SK-MEL-5 (cell line): ENCODE data around the gene ZNF443. TPM values are rescaled to one million over a fixed set of nuclear protein-coding genes. Genes with fewer than 3 reads are reported as not detected.
"Not testable (repeated sequence)": the region's sequence is repeated elsewhere in the genome, so short reads cannot be mapped to it uniquely, and the experiment has no call there.

Experiments
- DNase-seq: peaks from one replicate; pipeline ENCODE4 v3.0.0-alpha.2; 2016; ENCODE audit warnings: low read depth, low spot score
- in situ Hi-C: cut with HindIII; loops from 2 replicates; pipeline ENCODE4 v1.10.0; 2016; ENCODE audit warnings: low sequenced_read_pairs, high pct_unique_total_duplicates, low pct_unique_long_range_greater_than_20kb
- polyA plus RNA-seq, 2 experiments: library from polyadenylated mRNA; depleted of rRNA; stranded (reverse); fragments of >200 nt; gene quantifications; 2 replicates each; pipeline ENCODE4 v1.2.3, GENCODE V29; 2015
- total RNA-seq: library from RNA; depleted of rRNA; stranded (reverse); fragments of >200 nt; shearing (Covaris generic); gene quantifications from 2 replicates; pipeline ENCODE4 v1.2.3, GENCODE V29; 2014; rRNA removed

ZNF443 gene
- 1.1 and 2.0 TPM in 2 replicates for total RNA-seq
- polyA plus RNA-seq (2015; cell fraction: cytosol; rRNA removed) = 0.56 and 0.70 TPM in 2 replicates
- polyA plus RNA-seq (2015; cell fraction: nucleus; rRNA removed) = 3.2 and 3.9 TPM in 2 replicates

DNA sequence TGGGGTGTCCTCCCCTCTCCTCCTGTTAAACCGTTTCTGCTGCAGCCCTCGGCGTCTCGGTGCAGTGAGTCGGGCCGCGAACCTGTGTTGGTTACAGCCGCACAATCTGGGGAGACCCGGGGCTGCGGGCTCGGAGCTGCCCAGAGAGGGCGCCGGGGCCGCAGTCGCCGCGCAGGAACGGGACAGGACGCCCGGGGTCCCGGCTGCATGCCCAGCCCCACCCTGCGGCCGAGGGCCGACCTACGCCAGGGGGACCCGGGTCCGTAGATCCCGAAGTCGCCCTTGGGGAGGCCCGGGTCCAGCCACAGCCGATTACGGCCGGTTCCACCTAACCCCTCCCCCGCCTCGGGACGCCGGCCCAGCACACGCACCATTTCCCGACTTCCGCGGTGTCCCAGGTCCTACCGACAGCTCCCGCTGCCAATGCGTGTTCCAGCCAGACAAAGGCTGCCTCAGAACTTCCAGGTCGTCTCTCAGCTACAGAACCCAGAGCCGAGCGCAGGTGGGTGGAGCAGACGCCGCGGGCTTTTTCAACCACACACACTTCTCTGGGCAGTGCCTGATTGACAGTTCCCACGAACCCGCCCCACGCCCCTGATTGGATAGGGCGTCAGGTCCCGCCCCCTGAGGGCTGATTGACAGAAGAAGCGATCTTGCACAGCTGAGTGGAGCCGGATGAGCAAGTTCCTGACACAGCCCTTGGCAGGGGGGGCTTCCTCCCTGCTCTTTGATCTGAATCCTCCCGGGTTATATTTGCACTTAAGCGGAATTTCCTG lies at the start of gene ZNF443:
Gene ZNF443 (minus strand): TSS at position 481 of the 776 bp plus-strand sequence. CDS start 107 bp downstream, at position 374.
- peak; percentile 95 for DNase-seq
- in situ Hi-C loops = no loop called here

GRCh38 chr19:12486265-12486783 lies 45.5 kb upstream of the ZNF443 start:
- DNase-seq, in situ Hi-C loops: not testable (repeated sequence)

DNA sequence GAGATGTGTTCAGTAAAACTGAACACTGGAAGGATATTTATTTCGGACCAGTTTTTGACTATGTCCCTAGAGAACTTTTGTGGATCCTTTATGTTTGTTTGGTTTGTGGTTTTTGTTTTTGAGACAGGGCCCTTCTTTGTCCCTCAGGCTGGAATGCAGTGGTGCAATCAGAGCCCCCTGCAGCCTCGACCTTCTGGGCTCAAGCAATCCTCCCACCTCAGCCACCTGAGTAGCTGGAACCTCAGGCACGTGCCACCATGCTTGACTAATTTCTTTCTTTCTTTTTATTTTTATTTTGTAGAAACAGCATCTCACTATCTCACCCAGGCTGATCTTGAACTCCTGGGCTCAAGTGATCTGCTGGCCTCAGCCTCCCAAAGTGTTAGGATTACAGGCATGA lies 44.8 kb upstream of the ZNF443 start:
- in situ Hi-C loops = no loop called here
- no peak for DNase-seq

- DNase-seq = no peak
Observed at GRCh38 chr19:12485052-12485416, 44.2 kb upstream of the ZNF443 start.

GRCh38 chr19:12484371-12485051 lies 43.7 kb upstream of the ZNF443 start, which contains the start of gene ZNF709:
ZNF709 (minus strand) TSS chr19:12484816; CDS start chr19:12484657, 159 bp downstream.
- in situ Hi-C loops = no loop called here
- DNase-seq = peak; percentile 82

More at GRCh38 chr19:12485052-12485416, 44.2 kb upstream of the ZNF443 start:
- in situ Hi-C loops = no loop called here

DNA sequence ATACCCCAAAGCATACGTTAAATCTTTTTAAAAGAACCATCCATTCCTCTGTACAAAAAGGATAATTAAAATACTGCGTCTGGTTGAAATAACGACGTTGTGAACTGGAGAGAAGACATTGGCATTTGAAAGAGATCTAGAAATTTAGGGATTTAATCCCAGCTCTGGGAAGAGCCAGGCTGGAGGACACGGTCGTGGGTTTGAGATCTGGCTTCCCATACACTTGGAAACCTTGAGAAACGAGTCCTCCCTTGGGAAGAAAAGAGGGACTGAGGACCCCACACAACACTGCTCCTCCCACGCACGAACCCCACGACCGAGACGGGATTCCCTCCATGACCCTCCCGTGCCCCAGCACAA lies 43.2 kb upstream of the ZNF443 start:
- DNase-seq = no peak
- in situ Hi-C loops = no loop called here

DNA sequence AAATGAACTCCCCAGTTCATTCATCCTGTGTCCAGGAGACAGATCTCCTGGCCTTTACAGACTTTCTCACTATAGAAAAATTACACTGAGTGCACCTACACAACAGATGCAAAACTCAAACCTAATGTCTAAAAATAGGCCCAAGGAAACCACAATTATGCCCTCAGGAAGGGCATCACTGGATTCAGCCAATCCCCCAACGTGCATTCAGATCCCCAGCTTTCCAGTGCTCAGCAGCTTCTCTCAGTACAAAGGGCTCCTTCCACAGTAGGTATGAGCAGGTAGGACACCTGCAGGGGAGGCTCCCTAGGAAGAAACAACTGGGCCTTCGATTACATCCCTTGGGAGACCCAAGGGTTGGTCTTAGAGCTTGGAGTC lies 41.7 kb upstream of the ZNF443 start:
- no peak for DNase-seq
- in situ Hi-C loops = no loop called here

GRCh38 chr19:12481781-12482508 lies 41.1 kb upstream of the ZNF443 start:
- no peak for DNase-seq
- in situ Hi-C loops = no loop called here

GRCh38 chr19:12478234-12478941 lies 37.6 kb upstream of the ZNF443 start:
- in situ Hi-C loops = no loop called here
- DNase-seq = no peak

- DNase-seq, in situ Hi-C loops: not testable (repeated sequence)
Observed at GRCh38 chr19:12467651-12468050, 26.8 kb upstream of the ZNF443 start.

- in situ Hi-C loops = no loop called here
- no peak for DNase-seq
Observed at GRCh38 chr19:12465211-12465610, 24.4 kb upstream of the ZNF443 start.

GRCh38 chr19:12464769-12465168 lies 23.9 kb upstream of the ZNF443 start:
- in situ Hi-C loops = no loop called here
- DNase-seq = no peak

DNA sequence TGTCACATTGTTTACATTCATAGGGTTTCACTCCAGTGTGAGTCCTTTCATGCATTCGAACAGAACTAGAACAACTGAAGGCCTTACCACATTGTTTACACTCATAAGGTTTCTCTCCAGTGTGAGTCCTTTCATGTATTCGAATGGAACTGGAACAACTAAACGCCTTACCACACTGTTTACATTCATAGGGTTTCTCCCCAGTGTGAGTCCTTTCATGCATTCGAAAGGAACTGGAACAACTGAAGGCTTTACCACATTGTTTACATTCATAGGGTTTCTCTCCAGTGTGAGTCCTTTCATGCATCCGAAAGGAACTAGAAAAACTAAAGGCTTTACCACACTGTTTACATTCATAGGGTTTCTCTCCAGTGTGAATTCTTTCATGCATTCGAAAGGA lies 23.3 kb upstream of the ZNF443 start:
- DNase-seq, in situ Hi-C loops: not testable (repeated sequence)

GRCh38 chr19:12453495-12453894 lies 12.7 kb upstream of the ZNF443 start:
- in situ Hi-C loops = no loop called here
- DNase-seq = no peak

GRCh38 chr19:12450844-12451243 lies 10.0 kb upstream of the ZNF443 start:
- in situ Hi-C loops = no loop called here
- no peak for DNase-seq

- in situ Hi-C loops = no loop called here
Observed at GRCh38 chr19:12448808-12449207, 8.0 kb upstream of the ZNF443 start.

More at GRCh38 chr19:12448808-12449207, 8.0 kb upstream of the ZNF443 start:
- DNase-seq = no peak
